Lower leg skin (tissue), 4 donors: Measurements from ENCODE around the gene NR1H4. TPM values are rescaled to one million over a fixed set of nuclear protein-coding genes. Genes with fewer than 3 reads are reported as not detected.

Experiments
- DNase-seq, 2 donors: peaks; one replicate each; pipeline ENCODE4 v3.0.0-alpha.2; 2019; ENCODE audit warnings: low spot score in 2 of 2
- H3K4me3 ChIP-seq: fragments of 200-600 bp; sonication (generic); 2 replicates; pipeline ENCODE4 v1.5.1; 2017; ENCODE audit warnings: mild to moderate bottlenecking, low read depth; ENCODE audit not compliant: poor library complexity, severe bottlenecking
- CTCF ChIP-seq, 3 donors: fragments of 450-650 bp; IDR thresholded peaks; one replicate each; pipeline ENCODE4 v1.5.1; 2016; ENCODE audit warnings: antibody characterized with exemption in 3 of 3, mild to moderate bottlenecking in 3 of 3, moderate library complexity in 2 of 3
- POLR2A ChIP-seq, 2 donors: fragments of 450-650 bp; IDR thresholded peaks; one replicate each; pipeline ENCODE4 v1.6.1; 2016 to 2017; ENCODE audit warnings: antibody characterized with exemption in 2 of 2, mild to moderate bottlenecking in 1 of 2, moderate library complexity in 1 of 2
- WGBS, 2 donors: methylation state at CpG; one replicate each; pipeline ENCODE4 v1.1.5; 2018; 5-methylcytosine and 5-hydroxymethylcytosine counted together
- intact Hi-C: fragments of 100-400 bp; cut with DNase I; formaldehyde crosslinking; loops from one replicate; pipeline ENCODE4 v1.15.0; 2023; ENCODE audit warnings: low total_unique reads
- total RNA-seq, 4 donors: library from RNA; depleted of rRNA; stranded (reverse); fragments of >200 nt; gene quantifications; one replicate each; pipeline ENCODE4 v1.1.0, GENCODE V29; 2016

NR1H4 gene
- total RNA-seq, 4 donors from 2014 or later, result not detected

DNA sequence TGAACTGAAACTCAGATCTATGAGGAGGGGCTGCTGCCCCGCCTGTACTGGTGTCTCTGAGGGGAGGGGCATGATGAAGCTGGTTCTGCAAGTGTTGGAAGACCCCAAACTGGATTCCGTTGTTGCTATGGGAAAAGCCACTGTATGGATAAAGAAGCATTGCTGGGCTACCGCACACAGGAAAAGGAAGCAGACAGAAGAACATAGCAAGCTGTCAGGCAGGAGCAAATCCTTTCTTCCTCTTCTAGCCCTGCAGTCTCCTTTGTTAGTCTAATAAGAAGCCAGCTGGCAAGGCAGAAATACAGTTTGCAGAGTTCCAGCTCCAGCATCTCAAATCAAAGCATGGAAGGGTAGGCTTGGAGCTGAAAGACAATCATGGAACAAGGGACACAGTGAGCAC, 26.3 kb upstream of the NR1H4 start:
- intact Hi-C loops, result no loop called here
- TF ChIP-seq POLR2A (IDR thresholded peaks at IDR 0.05) (no peak), CTCF (IDR thresholded peaks at IDR 0.05) (no peak)

GRCh38 chr12:100448656-100449055, 25.0 kb upstream of the NR1H4 start:
- WGBS, 2 donors, result 22 to 62% methylated on average over 1 of the region's 1 CpG
- TF ChIP-seq POLR2A (IDR thresholded peaks at IDR 0.05) (no peak), CTCF (IDR thresholded peaks at IDR 0.05) (no peak)
- H3K4me3 ChIP-seq, result no peak overlapping the region
- no peak for DNase-seq
- intact Hi-C loops, result no loop called here

More for the DNA sequence above, 26.3 kb upstream of the NR1H4 start:
- 14 to 28% methylated on average over 3 of the region's 3 CpGs for WGBS, 2 donors
- DNase-seq, result no peak
- no peak overlapping the region for H3K4me3 ChIP-seq

DNA sequence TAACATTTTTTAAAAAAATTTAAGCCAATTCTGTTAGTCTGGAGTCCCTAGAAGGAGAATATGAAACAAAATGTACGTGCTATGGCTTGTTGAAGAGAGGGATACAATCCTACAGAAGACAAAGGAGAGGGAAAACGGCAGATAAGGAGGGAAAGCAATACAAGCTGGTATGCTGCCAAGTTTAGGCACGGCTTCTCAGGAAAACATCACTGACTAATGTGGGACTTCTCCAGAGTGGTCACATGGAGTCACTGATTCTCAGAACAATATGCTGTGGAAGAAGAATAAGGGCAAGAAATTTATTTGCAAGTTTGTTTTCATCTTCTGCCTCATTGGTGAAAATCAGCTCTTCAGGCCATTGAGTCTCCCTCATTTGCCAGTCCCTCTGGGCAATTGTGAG, 22.9 kb upstream of the NR1H4 start:
- WGBS, 2 donors, result 33 to 43% methylated on average over 3 of the region's 3 CpGs
- no peak for TF ChIP-seq CTCF (IDR thresholded peaks at IDR 0.05)
- no peak for TF ChIP-seq POLR2A (IDR thresholded peaks at IDR 0.05)
- DNase-seq, result no peak
- intact Hi-C loops, result no loop called here
- H3K4me3 ChIP-seq, result no peak overlapping the region

DNA sequence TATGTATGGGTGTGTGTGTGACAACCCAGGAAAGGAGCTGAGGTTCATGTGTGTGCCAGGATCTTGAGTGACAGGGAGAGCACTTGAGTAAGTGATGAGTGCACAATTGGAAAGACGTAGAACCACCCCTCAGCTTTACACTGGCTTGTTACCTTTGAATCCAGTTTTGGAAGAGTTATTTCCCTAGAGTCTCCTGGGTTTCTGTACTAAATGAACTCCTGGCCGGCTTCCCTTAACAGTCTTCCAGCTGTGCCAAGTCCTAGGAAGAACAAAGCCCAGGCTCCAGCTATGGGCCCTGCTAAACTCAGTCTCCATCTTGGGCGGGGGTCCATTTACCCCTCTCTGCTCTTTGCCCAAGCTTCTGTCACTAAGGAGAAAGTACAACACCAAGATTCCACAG, 19.7 kb upstream of the NR1H4 start:
- 57 to 67% methylated on average over 3 of the region's 3 CpGs for WGBS, 2 donors
- no peak for DNase-seq
- no peak overlapping the region for H3K4me3 ChIP-seq
- intact Hi-C loops, result no loop called here
- no peak for TF ChIP-seq POLR2A (IDR thresholded peaks at IDR 0.05)
- TF ChIP-seq CTCF (IDR thresholded peaks at IDR 0.05), result no peak

DNA sequence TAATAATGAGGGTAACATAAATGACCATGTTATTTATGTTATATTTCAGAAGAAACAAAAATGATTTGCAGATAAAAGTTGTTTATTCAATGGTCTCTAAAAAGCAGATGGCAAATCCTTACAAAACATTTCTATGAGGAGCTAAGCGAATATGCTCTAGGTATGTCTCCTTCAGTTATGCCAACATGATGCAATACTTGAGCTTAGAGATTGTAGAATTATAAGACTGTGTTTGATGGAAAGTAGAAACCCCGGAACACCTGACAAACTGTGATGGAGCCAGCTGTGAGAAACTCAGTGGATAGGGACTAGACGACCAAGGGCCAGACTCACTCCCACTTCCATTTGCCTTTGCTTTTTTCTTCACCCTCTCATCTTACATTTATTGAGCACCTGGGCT, 17.8 kb upstream of the NR1H4 start:
- WGBS, 2 donors, result 76 to 83% methylated on average over 3 of the region's 3 CpGs
- intact Hi-C loops, result no loop called here

More for the DNA sequence above, 17.8 kb upstream of the NR1H4 start:
- TF ChIP-seq POLR2A (IDR thresholded peaks at IDR 0.05) (no peak), CTCF (IDR thresholded peaks at IDR 0.05) (no peak)
- H3K4me3 ChIP-seq, result no peak overlapping the region
- no peak for DNase-seq
